Spleen (tissue), 7 donors: ENCODE measurements around the gene RLF.

ENCODE experiments used
- CTCF ChIP-seq, 11 experiments: fragments of 200-600 bp in 7 of 11; fragments of 450-650 bp in 4 of 11; sonication (generic) in 4 of 11; IDR thresholded peaks in 8 of 11; conservative IDR thresholded peaks in 3 of 11; 1 replicate in 7 of 11; 2 replicates in 4 of 11; pipeline versions ENCODE4 v1.4.0 to v1.8.0; 2016 to 2021; ENCODE audit warnings: antibody characterized with exemption in 11 of 11, inconsistent platforms in 4 of 11, mild to moderate bottlenecking in 1 of 11
- POLR2A ChIP-seq, 3 donors: fragments of 450-650 bp; IDR thresholded peaks; one replicate each; pipeline ENCODE4 v1.5.1; 2017; ENCODE audit warnings: antibody characterized with exemption in 3 of 3, mild to moderate bottlenecking in 1 of 3
- POLR2AphosphoS5 ChIP-seq, 3 donors: sonication (generic); formaldehyde crosslinking; IDR thresholded peaks; one replicate each; pipeline ENCODE4 v1.5.1; 2017; ENCODE audit warnings: antibody characterized with exemption in 3 of 3
- donor health status: DM: no; HTN: no; CAD: no; lungs with moderate emphysema.
- donor health status: DM: no; HTN: no; CAD: no.
- donor health status: DM: no; HTN: no; CAD: no.

DNA sequence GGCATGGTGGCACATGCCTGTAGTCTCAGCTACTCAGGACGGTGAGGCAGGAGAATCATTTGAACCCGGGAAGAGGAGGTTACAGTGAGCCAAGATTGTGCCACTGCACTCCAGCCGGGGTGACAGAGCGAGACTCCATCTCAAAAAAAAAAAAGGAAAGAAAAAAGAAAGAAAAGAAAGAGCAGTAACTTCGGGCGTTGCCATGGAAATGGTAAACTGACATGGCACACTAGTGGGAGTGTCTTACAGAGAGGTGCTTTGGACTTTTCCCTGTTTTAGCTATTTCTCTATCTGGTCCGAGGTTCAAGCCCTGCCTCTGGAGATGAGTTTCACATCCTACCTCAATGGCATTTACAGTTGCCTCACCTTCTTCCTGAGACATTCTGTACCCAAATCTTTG lies 41.1 kb upstream of the RLF start:
- no peak for TF ChIP-seq CTCF (IDR thresholded peaks at IDR 0.05 in 8 of 11, conservative IDR thresholded peaks at IDR 0.05 in 3 of 11)
- no peak for TF ChIP-seq POLR2AphosphoS5 (IDR thresholded peaks at IDR 0.05)
- TF ChIP-seq POLR2A (IDR thresholded peaks at IDR 0.05), result no peak
